IPS-18c (cell line): ENCODE results near the gene GNA12.
"Not testable (repeated sequence)": the region's sequence is repeated elsewhere in the genome, so short reads cannot be mapped to it uniquely, and the experiment has no call there.

Experiments used
- H3K4me3 ChIP-seq: 2 replicates; pipeline ENCODE4 v1.7.0; 2013; ENCODE audit warnings: low read depth, mild to moderate bottlenecking, low read length, moderate library complexity; ENCODE audit not compliant: insufficient read depth
- H3K9me3 ChIP-seq: one replicate; pipeline ENCODE4 v1.6.1; 2013; ENCODE audit warnings: mild to moderate bottlenecking, low read length, moderate library complexity; ENCODE audit not compliant: control insufficient read depth, insufficient read depth

The GNA12 gene

DNA sequence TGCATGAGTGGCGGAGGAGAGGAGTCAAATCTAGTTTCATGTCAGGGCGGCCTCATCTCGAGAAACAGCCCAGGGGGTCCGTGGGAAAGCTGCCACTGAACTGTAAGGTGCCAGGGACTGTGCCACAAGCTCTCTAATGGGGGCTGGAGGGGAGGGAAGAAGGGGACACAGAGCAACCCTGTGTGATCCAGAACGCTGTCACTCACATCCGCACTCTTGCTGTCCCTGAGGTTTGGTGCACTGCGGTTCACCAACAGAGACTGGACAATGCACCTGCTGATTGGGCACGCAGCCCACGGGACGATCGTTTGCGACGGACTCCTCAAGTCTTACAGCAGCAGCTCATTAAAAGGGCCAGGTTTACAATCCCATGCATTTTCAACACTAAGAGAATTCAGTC, 108.4 kb downstream of the GNA12 start:
- H3K4me3 ChIP-seq: no peak overlapping the region
- no peaks in the 10 kb centered on the region for H3K9me3 ChIP-seq

DNA sequence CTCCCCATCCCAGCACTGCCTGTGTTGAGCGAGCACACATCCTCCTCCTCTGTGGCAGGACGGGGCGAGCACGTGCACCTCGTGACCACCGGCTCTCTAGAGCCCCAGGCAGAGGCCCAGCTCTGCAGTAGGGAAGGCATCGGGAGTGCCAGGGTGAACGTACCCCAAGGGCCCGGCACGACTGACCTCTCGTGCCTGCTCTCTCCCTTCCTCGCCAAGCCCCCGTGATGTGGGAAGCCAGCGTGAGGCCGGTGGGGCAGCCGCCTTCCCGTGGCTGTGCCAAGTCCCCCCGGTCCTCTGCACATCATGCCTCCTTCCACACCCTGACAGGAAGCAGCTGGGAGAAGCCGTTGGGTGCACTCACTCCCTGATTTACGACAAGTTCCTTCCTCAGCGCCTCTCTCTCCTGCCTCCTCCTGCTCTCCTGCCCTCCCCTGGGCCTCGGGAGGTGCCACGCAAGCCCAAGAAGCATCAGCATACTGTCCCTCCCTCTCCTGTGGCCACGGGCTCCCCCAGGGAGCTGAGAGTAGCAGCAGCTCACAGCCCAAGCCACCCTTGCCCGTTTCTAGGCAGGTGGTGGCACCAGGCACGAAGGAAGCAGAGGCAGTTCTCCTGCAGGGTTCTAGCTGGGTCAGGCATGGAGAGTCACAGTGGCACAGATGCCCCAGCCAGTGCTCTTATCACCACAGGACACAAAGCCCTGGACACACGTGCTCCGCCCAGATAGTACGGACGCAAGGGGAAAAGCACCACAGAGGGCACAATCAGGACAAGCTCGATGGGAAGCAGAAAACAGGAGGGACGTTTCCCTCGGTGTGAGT, 109.1 kb downstream of the GNA12 start:
- Histone ChIP-seq H3K4me3 (no peak overlapping the region), H3K9me3 (no peaks in the 10 kb centered on the region)

DNA sequence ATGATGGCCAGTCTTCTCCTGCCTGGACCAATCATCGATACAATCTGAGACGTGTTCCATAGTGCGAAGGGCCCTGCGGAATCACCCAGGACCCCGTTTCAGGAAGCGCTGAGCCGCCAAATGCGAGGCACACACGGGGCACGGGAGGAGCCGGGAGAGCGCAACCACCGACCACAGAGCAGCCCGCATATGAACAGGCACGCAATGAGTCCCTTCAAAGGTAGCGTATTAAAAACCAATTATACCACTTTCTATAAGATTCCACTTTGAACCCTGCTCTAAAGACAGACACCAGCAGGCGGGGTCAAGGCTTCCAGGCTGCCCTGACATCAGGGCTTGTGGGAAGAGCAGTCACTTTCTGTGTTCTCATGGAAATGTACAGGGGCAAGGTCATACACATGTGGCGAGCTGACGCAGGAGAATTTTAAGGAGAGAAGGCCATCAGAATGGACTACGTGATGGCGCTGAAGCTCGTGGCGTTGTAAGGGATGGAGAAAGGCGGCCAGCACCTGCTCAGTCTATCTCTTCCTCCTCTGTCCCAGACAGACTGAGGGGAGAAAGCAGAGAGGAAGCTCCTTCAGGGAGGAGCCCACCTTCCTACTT, 109.9 kb downstream of the GNA12 start:
- Histone ChIP-seq H3K9me3 (no peaks in the 10 kb centered on the region), H3K4me3 (no peak overlapping the region)

DNA sequence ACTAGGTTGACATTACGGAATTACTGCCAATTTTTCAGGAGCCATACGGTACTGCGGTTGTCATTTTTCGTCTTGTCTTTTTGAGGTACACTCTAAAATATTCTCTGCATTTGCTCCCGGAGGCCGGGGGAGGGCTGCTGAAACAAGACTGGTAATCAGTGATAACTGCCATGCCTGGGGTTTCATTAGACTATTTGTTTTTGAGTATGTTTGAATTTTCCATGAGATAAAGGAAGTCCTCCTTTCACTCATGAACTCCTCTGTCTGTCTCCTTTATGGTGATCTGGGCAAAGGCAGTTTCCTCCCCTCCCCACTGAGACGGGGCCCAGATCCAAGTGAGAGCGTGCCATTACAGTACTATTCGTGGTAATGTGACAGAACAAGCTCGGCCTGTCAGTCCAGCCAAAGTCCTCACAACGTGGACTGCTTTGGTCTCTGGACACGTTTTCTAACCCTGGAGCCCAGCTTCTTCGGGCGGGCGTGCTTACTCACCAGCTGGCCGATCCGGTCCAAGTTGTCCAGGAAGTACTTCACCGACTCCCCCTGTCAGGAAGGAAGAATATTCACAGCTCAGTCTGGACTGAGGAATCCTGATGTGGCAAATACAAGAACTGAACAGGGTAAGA, 111.0 kb downstream of the GNA12 start:
- Histone ChIP-seq H3K9me3 (no peaks in the 10 kb centered on the region), H3K4me3 (no peak overlapping the region)

DNA sequence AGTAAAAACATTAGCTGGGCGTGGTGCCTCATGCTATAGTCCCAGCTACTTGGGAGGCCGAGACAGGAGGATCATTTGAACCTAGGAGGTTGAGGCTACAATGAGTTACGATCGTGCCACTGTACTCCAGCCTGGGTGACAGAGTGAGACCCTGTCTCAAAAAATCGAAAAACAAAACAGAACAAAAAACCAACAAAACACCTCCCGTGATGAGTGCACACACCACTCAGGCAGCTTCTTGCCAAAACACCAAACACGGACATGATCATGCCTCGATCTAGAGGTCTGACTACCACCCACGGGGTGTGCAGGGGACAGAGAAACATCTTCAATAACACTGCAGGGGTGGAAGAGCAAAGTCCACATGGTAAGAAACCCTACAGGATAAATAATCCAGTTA, 111.7 kb downstream of the GNA12 start:
- Histone ChIP-seq H3K9me3 (no peaks in the 10 kb centered on the region), H3K4me3 (no peak overlapping the region)

DNA sequence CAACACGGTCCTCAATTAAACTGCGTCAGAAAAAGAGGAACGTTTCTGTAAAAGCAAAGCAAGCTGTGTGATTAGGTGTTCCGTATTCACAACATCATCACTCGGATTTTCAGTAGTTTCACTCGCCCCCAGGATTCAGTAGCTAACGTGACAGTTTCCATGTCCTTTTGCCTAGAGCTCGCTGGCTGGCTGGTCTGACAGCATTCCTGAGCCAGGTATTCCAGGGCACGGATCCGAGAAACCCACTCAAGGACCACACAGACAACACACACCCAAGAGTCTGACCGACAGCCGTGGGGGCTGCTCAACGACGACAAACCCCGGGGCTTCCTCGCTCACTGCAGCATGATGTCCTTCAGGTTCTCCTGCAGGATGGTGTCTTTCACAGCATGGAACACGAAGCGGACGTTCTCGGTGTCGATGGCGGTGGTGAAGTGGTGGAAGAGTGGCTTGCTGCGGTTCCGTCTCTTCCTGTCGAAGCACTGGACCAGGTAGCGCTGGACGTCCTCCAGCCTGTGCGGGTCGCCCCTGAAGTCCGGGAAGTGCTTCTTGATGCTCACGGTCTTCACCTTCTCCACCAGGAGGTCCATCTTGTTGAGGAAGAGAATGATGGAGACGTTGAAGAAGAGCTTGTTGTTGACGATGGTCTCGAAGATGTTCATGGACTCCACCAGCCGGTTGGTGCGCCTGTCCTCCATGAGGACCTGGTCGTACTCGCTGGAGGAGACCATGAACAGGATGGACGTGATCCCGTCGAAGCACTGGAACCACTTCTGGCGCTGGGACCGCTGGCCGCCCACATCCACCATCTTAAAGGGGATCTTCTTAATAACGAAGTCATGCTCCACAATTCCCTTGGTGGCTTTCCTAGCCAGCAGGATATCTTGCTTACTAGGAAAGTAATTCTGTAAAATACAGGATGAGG, 113.0 kb downstream of the GNA12 start:
- Histone ChIP-seq H3K4me3 (no peak overlapping the region), H3K9me3 (no peaks in the 10 kb centered on the region)

DNA sequence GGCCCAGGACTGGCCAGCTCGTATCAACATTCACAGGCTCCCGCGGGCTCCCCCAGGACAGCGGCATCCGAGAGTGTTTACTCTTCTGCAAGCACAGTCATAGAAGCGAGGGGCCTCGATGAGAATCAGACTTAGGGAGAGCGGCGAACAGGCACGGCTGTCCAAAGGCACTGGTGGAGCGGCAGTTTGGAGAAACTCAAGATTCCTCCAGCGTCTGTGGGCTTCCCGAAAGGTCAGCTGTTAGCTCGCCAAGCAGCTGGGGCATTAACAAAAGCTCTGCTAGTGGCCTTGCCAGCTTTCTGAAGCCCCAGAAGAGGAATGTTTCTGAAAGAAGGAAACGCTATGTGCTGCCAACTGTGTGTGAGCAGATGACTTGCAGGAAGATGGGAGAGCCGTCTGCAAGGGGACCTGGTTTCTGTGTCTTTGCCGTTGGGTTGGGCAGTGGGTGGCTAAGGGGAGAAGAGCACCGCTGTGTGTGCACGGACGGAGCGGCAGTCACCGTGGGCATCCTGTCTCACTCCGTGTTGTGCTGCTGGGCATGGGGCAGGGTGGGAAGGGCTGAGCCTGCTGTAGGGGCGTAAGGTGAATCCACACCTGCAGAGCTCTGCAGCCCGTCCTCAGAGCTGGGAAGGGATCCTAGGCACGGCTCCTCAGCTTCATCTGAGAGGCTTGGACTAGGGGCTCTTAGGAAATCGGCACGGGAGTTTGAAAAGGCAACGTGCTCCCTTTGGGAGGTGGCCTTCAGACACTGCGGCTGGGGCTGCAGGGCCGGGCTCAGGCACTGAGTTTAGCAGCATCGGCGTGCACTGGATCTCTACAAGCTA, 114.0 kb downstream of the GNA12 start:
- Histone ChIP-seq H3K9me3 (no peaks in the 10 kb centered on the region), H3K4me3 (no peak overlapping the region)

DNA sequence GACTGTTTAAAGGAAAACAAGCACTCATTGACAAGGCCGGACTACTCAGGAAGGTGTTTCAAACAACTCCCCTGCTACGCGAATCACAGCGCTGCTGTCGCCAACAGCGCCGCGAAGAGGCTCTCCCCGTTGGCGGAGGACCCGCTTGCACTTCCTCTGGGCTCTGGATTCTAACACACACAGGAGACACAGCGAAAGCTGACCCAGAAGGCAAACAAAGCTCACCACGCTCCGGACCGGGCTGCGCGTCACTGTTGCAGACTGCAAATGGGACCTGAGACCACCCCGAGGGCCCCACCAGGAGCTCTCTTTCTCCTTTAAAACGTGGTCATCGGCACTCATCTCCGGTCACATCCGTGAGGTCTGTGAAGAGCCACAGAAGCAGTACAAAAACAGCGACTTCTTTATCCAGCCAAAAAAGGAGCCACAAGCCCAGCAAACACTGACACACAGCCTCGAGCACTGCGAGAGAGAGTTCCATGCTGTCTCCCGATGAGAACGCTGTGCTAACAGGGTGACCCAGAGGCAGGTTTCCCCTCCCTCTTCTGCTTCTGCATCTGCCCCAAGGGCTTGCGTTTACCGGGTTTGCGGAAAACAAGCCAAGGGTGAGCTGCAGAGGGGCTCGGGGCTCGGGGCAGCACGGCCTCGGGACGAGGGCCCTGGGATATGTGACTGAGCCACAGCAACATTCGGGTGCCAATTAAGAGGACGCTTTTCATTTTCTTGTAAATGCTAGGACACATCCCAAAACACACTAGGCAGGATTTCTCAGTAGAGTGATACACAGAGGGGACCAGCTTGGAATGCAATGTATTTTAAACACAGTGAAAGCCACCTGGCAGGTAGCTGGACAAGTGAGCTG, 114.8 kb downstream of the GNA12 start:
- no peaks in the 10 kb centered on the region for H3K9me3 ChIP-seq
- no peak overlapping the region for H3K4me3 ChIP-seq

DNA sequence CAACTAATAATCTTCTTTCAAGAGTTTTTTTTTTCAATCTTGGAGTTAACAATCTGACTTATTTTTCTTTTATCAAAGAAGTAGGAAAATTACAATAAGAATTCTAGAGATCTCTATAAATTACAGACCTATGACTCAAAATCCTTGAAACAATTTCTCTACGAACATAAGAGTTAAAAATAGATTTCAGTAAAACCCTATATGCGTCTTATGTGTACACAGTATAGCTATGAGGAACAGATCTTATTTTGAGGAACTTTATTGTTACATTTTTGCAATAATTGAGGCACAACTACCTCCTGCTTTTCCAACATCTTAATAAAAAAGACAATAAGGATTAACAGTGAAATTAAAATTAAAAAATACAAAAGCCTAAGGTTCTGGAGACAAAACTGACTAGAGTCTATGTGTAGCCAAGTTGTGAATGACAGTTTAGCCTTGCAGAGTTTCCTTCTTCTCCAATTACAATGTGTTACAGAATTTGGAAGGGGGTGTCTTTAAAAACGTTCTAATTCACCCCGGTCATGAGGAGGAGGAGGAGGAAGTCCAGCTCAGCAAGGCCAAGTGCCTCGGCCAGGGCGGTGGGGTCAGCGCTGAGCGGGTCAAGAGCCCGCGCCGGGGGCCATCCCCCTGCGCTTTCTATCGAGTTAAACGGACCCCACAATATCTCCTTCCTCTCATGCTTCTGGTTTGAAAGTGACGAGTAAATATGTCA, 115.6 kb downstream of the GNA12 start:
- no peak overlapping the region for H3K4me3 ChIP-seq
- no peaks in the 10 kb centered on the region for H3K9me3 ChIP-seq

DNA sequence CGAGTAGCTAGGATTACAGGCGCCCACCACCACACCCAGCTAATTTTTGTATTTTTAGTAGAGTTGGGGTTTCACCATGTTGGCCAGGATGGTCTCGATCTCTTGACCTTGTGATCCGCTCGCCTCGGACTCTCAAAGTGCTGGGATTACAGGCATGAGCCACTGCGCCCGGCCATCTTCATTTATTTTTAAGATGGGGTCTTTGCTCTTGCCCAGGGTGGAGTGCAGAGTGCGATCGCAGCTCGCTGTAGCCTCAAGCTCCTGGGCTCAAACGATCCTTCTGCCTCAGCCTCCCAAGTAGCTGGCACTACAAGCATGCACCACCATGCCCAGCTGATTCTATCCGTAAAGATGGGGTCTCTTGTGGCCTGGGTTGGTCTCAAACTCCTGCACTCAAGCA, 116.9 kb downstream of the GNA12 start:
- not testable (repeated sequence) for H3K4me3 ChIP-seq, H3K9me3 ChIP-seq

DNA sequence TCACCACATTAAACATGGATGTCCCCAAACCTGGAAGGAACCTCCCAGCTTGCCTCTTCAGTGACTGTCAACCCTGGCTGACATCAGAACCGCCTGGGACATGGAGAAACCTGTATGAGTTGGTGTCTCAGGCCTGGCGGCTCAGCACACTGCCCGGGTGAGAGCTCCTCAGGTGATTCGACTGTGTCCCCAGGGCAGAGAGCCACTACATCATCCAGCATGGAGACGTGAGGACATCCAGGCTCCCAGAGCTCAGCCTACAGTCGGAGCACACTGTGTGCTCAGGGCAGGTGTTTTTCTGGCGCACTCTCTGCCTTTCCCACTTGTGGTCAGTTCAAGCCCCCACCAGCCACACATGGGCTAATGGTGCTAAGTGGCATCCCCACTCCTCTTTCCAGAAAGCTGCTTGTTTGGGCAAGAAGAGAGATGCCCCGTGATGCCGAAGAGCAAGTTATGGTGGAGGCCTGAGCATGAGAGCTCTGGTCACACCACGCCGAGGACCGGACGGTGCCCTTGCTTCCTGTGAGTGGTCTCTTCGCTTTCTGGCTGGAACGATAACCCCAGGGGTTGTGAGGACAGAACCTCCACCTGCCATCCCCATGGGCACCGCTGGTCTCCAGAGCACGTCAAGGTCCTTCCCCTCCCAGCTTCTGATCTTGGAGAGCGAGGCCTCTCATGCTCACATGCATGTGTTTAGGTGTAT, 117.6 kb downstream of the GNA12 start:
- Histone ChIP-seq H3K4me3 (no peak overlapping the region), H3K9me3 (no peaks in the 10 kb centered on the region)

DNA sequence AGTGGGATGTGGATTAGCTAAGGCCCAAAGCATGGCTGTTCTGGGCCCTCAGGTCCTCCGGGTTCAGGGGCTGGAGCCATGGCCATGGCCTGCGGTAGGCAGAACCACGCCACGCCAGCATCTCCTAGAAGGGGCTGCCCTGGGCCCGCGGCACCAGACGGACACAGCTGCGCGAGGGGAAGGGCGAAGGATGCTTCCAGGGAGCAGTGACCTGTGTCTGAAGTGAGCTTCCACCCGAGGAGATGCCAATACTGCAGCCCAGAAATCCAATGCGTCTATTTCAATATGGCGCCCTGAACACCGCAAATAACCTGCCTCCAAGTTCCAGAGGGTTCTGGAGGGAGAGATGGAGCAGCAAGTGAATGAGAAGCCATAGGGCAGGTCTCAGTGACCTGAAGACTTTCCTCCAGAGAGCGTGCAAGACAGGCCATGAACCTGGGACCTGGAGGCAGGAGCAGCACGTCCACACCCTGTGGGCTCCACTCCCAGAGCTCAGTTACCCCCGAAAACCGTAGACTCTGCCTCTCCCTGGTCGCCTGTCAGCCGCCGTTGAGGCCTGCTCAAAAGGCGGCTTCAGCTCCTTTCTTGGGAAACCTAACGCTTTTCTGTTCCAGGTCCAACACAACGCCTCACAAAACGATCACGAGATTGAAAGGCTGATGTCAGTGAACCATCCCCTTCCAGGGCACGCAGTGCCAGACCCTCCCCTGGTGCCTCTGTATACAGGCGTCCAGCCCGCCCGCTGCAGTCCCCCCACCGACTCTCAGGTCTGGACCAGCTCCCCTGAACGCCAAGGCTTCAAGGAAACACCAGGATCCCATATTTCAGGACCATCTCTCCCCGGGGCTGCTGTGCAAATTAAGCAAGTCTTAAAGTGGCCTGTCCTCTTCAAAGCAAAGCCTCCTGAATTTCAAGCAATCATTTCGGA, 118.7 kb downstream of the GNA12 start:
- Histone ChIP-seq H3K4me3 (no peak overlapping the region), H3K9me3 (no peaks in the 10 kb centered on the region)

DNA sequence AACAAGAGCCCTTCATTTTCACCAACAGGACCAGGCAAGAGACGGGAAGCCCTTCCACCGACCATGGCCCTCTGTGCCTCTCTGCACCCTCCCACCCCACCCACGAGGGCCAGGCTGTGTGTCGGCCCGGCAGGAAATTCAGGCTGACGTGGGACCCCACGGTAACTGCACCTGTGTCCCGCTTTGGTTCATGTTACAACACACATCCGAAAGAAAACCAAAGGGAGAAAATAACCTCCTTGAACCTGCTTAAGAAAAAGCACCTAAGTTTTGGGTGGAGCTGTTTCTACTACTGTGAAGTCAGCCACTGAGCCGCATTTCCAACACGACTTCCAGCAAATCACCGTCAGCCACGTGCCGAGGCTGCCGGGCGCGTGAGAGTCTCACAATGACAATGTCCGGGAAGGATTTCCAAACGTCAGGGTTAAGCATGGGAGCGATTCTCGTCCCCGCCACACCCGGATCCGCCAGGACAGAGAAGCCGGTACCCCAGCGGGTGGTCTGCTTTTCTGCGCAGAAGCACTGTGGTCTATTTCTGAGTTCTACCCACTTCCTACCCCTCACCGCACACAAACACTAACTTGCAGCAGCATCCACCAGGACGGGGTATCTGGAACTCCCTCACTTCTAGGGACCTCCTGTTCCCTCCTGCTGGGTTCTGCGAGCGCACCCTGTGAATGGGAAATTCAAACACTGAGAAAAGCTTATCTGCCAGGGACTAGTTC, 119.5 kb downstream of the GNA12 start:
- Histone ChIP-seq H3K4me3 (no peak overlapping the region), H3K9me3 (no peaks in the 10 kb centered on the region)
